Activated CD4-positive, alpha-beta T cell treated with anti-CD3 and anti-CD28 coated beads, Interleukin-2, amount 10 ng/mL, durations not matched to agents 24 days and 14 days (primary cell): ENCODE data around the gene CES2. TPM values are rescaled to one million over a fixed set of nuclear protein-coding genes. Genes with fewer than 3 reads are reported as not detected.

Experiments
- DNase-seq: peaks from one replicate; pipeline ENCODE4 v3.0.0; 2022
- H3K27ac Mint-ChIP-seq: one replicate; pipeline ENCODE4 v1.8.0; 2022; ENCODE audit warnings: mild to moderate bottlenecking, mixed read lengths
- H3K27me3 Mint-ChIP-seq: one replicate; pipeline ENCODE4 v1.8.0; 2022; ENCODE audit warnings: mixed read lengths
- H3K36me3 Mint-ChIP-seq: one replicate; pipeline ENCODE4 v1.8.0; 2022; ENCODE audit warnings: low read depth, mild to moderate bottlenecking, mixed read lengths
- H3K4me1 Mint-ChIP-seq: one replicate; pipeline ENCODE4 v1.8.0; 2021; ENCODE audit warnings: mixed read lengths
- H3K4me3 Mint-ChIP-seq: one replicate; pipeline ENCODE4 v1.8.0; 2022; ENCODE audit warnings: mild to moderate bottlenecking, moderate library complexity, mixed read lengths
- H3K9me3 Mint-ChIP-seq: one replicate; pipeline ENCODE4 v1.8.0; 2021; ENCODE audit warnings: mixed read lengths
- intact Hi-C: fragments of 100-400 bp; cut with micrococcal nuclease; formaldehyde crosslinking; loops from one replicate; pipeline ENCODE4 v1.15.1; 2023
- total RNA-seq: library from RNA; stranded (reverse); gene quantifications from 2 replicates; pipeline ENCODE4 v1.2.3, GENCODE V29; 2022

Gene CES2
- total RNA-seq, 1 donor from 2014 or later, result 33.6 TPM

DNA sequence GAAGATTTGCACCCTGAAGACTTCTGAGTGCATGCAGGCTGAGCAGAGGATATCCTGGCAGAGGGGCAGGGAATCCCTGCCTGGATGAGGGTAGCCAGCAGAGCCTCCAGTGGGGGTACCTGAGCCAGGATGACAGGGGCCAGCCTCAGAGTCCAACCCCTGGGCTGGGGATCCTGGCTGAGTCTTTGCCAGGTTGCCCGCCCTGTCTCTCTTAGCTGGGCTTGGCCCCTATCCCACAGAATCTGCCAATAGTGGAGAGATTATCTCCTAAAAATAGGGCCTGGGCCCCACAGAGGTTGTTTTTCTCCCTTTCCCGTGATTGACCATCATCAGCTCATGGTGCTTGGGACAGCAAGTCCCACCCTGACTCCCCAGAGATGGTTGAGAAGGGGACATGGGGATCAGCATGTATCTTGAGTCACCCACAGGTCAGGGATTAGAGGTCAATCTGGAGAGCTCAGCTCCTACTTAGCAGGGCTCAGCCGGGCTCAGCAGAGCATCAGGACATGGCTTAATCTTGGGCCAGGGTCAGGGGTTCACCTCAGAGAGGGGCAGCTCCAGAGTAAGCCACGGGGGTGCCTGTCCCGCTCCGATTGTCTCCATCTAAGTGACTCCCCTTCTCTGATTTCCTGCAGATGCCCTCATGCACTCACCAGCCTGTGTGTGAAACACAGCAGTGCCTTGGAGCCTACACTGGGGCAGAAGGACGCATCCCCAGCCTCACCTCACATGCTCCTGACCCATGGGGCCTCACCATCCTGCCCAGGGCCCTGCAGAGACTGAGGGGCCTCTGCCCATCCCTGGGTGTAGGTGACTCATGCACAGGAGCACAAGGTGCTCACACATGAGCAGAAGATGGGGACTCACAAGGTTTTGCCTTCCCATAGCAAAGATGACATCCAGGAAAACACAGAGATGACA, 28.1 kb upstream of the CES2 start:
- Mint-ChIP-seq H3K9me3 (no peaks in the 10 kb centered on the region), H3K27ac (no peak overlapping the region), H3K4me1 (peaks cover 9% of the 10 kb centered on the region), H3K27me3 (no peaks in the 10 kb centered on the region), H3K36me3 (no peaks in the 10 kb centered on the region), H3K4me3 (no peak overlapping the region)
- no peak for DNase-seq
- intact Hi-C loops, result no loop called here

DNA sequence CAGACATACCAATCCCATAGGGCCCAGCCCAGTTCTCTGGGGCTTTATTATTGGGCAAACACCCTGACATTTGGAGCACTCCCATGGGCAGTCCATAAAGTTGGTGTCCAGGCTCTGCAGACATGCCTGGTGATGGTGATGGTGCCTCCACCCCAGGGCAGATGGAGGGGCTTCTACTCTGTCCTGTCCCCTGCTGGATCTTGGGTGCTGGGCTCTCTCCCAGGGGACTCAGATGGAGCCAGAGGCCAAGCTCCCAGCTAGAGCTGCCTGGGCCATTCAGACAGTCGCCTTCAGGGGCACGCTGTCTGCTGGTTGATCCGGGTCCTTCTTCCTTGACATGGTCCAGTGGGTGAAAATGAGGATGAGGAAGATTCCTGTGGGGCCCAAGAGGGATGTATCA, 27.2 kb upstream of the CES2 start:
- Mint-ChIP-seq H3K27ac (no peak overlapping the region), H3K4me1 (peaks cover 9% of the 10 kb centered on the region), H3K27me3 (no peaks in the 10 kb centered on the region), H3K36me3 (no peaks in the 10 kb centered on the region), H3K4me3 (no peak overlapping the region), H3K9me3 (no peaks in the 10 kb centered on the region)
- DNase-seq, result no peak
- intact Hi-C loops, result no loop called here

- Mint-ChIP-seq H3K27me3 (no peaks in the 10 kb centered on the region), H3K4me1 (peaks cover 9% of the 10 kb centered on the region), H3K4me3 (no peak overlapping the region), H3K9me3 (no peaks in the 10 kb centered on the region), H3K36me3 (no peaks in the 10 kb centered on the region), H3K27ac (no peak overlapping the region)
- intact Hi-C loops, result no loop called here
- no peak for DNase-seq
These were observed 26.4 kb upstream of the CES2 start for GRCh38 chr16:66908762-66909559.

GRCh38 chr16:66910175-66910940, 25.0 kb upstream of the CES2 start:
- Mint-ChIP-seq H3K9me3 (no peaks in the 10 kb centered on the region), H3K36me3 (no peaks in the 10 kb centered on the region), H3K4me3 (no peak overlapping the region), H3K4me1 (peaks cover 9% of the 10 kb centered on the region), H3K27ac (no peak overlapping the region), H3K27me3 (peaks cover 3% of the 10 kb centered on the region)
- intact Hi-C loops, result no loop called here
- DNase-seq, result no peak

DNA sequence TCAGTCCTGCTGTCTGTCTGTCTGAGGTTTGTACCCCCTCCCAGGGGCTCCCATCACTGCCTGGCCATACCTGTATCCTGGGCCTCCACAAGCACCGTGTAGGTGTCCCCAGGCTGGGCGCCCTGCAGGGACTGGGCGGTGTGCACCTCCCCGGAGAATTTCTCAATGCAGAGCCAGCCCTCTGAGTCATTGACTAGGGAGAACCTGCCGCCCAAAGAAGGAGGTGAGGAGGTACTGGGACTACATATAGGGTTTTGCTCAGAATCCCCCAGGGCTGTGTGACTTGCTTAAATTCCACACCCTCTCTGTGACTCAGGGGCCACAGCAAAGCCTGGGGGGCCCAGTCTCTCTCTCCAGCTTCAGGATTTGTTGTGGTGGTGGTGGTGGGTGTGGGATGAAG, 24.2 kb upstream of the CES2 start:
- H3K27me3 Mint-ChIP-seq, result peaks cover 6% of the 10 kb centered on the region
- H3K36me3 Mint-ChIP-seq, result no peaks in the 10 kb centered on the region
- H3K27ac Mint-ChIP-seq, result no peak overlapping the region
- peaks cover 5% of the 10 kb centered on the region for H3K4me1 Mint-ChIP-seq
- H3K9me3 Mint-ChIP-seq, result no peaks in the 10 kb centered on the region
- intact Hi-C loops, result no loop called here
- no peak overlapping the region for H3K4me3 Mint-ChIP-seq
- DNase-seq, result no peak

- H3K27ac Mint-ChIP-seq, result no peak overlapping the region
- peaks cover 8% of the 10 kb centered on the region for H3K27me3 Mint-ChIP-seq
These were observed 23.5 kb upstream of the CES2 start for GRCh38 chr16:66911801-66912200.

DNA sequence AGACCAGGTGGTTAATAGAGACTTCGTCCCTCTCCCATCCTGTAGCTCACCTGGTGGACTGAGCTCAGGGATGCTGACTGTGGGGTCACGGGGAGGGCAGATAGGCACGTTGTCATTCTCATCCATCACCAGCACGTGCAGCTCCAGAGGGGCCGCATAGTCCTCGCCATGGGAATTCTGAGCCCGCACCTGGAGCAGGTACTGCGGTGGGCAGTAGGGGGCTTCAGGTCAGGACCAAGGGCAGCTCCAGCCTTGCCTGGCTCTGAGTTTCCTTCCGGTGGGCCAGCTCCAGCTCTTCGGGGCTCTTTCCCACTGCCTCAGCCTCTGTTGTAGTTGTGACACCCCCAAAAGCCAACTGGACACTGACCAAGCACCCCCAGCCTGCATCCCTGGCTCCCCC, 22.2 kb upstream of the CES2 start:
- intact Hi-C loops, result no loop called here
- Mint-ChIP-seq H3K27me3 (peaks cover 8% of the 10 kb centered on the region), H3K27ac (no peak overlapping the region), H3K4me3 (no peak overlapping the region), H3K4me1 (no peaks in the 10 kb centered on the region), H3K9me3 (no peaks in the 10 kb centered on the region), H3K36me3 (no peaks in the 10 kb centered on the region)
- DNase-seq, result no peak

More at GRCh38 chr16:66911801-66912200, 23.5 kb upstream of the CES2 start:
- Mint-ChIP-seq H3K9me3 (no peaks in the 10 kb centered on the region), H3K4me3 (no peak overlapping the region), H3K4me1 (peaks cover 2% of the 10 kb centered on the region), H3K36me3 (no peaks in the 10 kb centered on the region)
- DNase-seq, result no peak
- intact Hi-C loops, result no loop called here

- Mint-ChIP-seq H3K9me3 (no peaks in the 10 kb centered on the region), H3K27ac (no peak overlapping the region), H3K27me3 (peaks cover 8% of the 10 kb centered on the region), H3K36me3 (no peaks in the 10 kb centered on the region), H3K4me3 (no peak overlapping the region), H3K4me1 (no peaks in the 10 kb centered on the region)
- intact Hi-C loops, result no loop called here
- no peak for DNase-seq
These were observed 21.6 kb upstream of the CES2 start for GRCh38 chr16:66913711-66914110.

GRCh38 chr16:66914541-66914940, 20.8 kb upstream of the CES2 start:
- intact Hi-C loops, result no loop called here
- no peak for DNase-seq
- Mint-ChIP-seq H3K27me3 (peaks cover 8% of the 10 kb centered on the region), H3K27ac (peak overlapping the region; percentile 3), H3K9me3 (no peaks in the 10 kb centered on the region), H3K4me1 (no peaks in the 10 kb centered on the region), H3K4me3 (no peak overlapping the region), H3K36me3 (no peaks in the 10 kb centered on the region)

DNA sequence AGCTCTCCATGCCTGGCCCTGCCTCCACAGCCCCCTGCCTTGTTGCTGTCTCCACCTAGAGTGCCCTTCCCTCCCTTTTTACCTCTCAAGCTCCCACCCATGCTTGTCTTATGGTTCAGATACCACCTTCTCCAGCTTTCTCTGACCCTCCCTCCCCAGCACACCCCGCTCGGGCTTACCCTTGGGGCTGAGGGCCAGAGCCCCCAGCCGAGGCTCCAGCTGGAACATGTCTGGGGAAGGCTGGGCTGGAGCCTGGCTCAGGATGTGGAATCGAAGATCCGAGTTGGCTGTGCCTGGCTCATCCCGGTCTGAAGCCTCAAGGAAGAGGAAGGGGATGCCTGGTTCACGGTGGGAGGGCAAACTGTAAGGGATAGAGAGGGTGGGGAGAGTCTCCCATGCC, 20.3 kb upstream of the CES2 start:
- no peak overlapping the region for H3K4me3 Mint-ChIP-seq
- H3K27me3 Mint-ChIP-seq, result peaks cover 11% of the 10 kb centered on the region
- intact Hi-C loops, result no loop called here

DNA sequence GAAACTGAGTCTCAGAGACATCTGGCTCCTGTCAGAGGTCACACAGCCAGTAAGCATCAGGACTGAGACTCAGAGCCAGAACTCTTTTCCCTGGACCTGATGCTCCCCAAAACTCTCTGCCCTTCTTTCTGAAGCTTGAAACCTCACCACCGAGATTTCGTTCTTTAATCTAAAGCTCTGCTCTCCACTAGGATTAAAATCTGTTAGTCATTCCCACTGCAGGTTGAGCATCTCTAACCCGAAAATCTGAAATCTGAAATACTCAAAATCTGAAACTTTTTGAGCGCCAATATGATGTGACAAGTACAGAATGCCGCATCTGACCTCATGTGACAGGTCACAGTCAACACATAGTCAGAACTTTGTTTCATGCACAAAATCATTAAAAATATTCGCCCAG, 18.8 kb upstream of the CES2 start:
- Mint-ChIP-seq H3K4me3 (no peak overlapping the region), H3K4me1 (no peaks in the 10 kb centered on the region), H3K27me3 (peaks cover 19% of the 10 kb centered on the region), H3K27ac (no peak overlapping the region), H3K9me3 (no peaks in the 10 kb centered on the region), H3K36me3 (no peaks in the 10 kb centered on the region)
- no peak for DNase-seq
- intact Hi-C loops, result no loop called here

More for the DNA sequence above, 20.3 kb upstream of the CES2 start:
- no peak for DNase-seq
- H3K4me1 Mint-ChIP-seq, result no peaks in the 10 kb centered on the region
- H3K9me3 Mint-ChIP-seq, result no peaks in the 10 kb centered on the region
- H3K36me3 Mint-ChIP-seq, result no peaks in the 10 kb centered on the region
- no peak overlapping the region for H3K27ac Mint-ChIP-seq

DNA sequence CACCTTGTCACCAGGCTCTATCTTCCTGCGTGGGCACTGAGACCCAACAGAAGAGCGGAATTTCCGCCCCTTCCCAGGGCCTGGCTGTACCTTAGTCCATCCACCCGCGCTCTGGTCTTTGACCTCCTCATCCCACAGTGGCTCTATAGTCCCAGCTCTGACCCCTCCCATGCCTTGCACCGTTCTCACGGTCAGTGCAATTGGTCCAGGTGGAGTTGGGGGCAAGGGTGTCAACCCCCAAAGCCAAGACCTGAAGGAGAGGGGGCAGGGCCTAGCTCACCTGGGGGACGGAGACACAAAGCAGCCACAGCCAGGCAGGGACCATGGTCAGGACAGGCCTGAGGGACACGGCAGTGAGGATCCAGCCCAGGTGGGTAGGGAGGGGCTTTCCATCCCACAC, 17.6 kb upstream of the CES2 start:
- intact Hi-C loops, result no loop called here
- Mint-ChIP-seq H3K4me3 (no peak overlapping the region), H3K27me3 (peaks cover 19% of the 10 kb centered on the region), H3K4me1 (no peaks in the 10 kb centered on the region), H3K36me3 (no peaks in the 10 kb centered on the region), H3K27ac (no peak overlapping the region), H3K9me3 (no peaks in the 10 kb centered on the region)
- no peak for DNase-seq

DNA sequence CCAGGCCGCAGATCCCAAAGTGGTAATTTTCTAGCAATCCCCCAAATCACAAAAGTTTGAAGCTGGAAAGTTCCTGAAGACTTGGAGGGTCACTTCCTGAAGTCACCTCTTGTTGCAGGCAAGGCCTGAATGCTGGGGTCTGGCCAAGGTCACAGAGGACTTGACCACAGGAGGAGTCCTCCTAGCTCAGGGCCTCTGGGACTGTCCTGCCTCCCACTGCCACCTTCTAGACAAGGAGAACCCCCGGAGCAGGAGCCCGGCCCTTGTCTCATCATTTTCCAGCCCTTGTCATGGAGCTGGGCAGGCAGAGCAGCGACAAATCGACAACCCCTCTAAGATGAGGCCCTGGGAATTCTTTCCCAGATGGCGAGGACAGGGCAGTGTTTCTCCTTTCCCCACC, 17.0 kb upstream of the CES2 start:
- intact Hi-C loops, result no loop called here
- no peak overlapping the region for H3K27ac Mint-ChIP-seq
- no peak overlapping the region for H3K4me3 Mint-ChIP-seq
- no peaks in the 10 kb centered on the region for H3K36me3 Mint-ChIP-seq
- H3K4me1 Mint-ChIP-seq, result peaks cover 2% of the 10 kb centered on the region
- no peak for DNase-seq
- H3K9me3 Mint-ChIP-seq, result no peaks in the 10 kb centered on the region
- peaks cover 23% of the 10 kb centered on the region for H3K27me3 Mint-ChIP-seq
